Muscle layer of duodenum (tissue), 2 donors: ENCODE data around the gene CFAP126.
"Not testable (repeated sequence)": the region's sequence is repeated elsewhere in the genome, so short reads cannot be mapped to it uniquely, and the experiment has no call there.

ENCODE experiments used
- H3K27ac ChIP-seq: one replicate; pipeline ENCODE4 v1.7.0; 2013; ENCODE audit warnings: mild to moderate bottlenecking, low read length
- H3K27me3 ChIP-seq: one replicate; pipeline ENCODE4 v1.7.0; 2013; ENCODE audit warnings: low read depth, mild to moderate bottlenecking, control low read depth, low read length
- H3K36me3 ChIP-seq, 2 donors: one replicate each; pipeline ENCODE4 v1.7.0; 2013; ENCODE audit warnings: low read length in 2 of 2, control low read depth in 1 of 2, mild to moderate bottlenecking in 1 of 2; ENCODE audit not compliant: insufficient read depth in 2 of 2, control insufficient read depth in 1 of 2
- H3K4me1 ChIP-seq, 2 donors: one replicate each; pipeline ENCODE4 v1.7.0; 2013; ENCODE audit warnings: low read length in 2 of 2, mild to moderate bottlenecking in 2 of 2, control low read depth in 1 of 2, moderate library complexity in 1 of 2; ENCODE audit not compliant: insufficient read depth in 2 of 2, control insufficient read depth in 1 of 2
- H3K4me3 ChIP-seq, 2 donors: one replicate each; pipeline ENCODE4 v1.7.0; 2013; ENCODE audit warnings: low read length in 2 of 2, low read depth in 1 of 2, mild to moderate bottlenecking in 1 of 2
- H3K9me3 ChIP-seq, 2 donors: one replicate each; pipeline ENCODE4 v1.7.0; 2013; ENCODE audit warnings: low read length in 2 of 2, control low read depth in 1 of 2, mild to moderate bottlenecking in 1 of 2; ENCODE audit not compliant: control insufficient read depth in 1 of 2
- donor health status: healthy.

Gene CFAP126, protein sequence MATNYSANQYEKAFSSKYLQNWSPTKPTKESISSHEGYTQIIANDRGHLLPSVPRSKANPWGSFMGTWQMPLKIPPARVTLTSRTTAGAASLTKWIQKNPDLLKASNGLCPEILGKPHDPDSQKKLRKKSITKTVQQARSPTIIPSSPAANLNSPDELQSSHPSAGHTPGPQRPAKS

DNA sequence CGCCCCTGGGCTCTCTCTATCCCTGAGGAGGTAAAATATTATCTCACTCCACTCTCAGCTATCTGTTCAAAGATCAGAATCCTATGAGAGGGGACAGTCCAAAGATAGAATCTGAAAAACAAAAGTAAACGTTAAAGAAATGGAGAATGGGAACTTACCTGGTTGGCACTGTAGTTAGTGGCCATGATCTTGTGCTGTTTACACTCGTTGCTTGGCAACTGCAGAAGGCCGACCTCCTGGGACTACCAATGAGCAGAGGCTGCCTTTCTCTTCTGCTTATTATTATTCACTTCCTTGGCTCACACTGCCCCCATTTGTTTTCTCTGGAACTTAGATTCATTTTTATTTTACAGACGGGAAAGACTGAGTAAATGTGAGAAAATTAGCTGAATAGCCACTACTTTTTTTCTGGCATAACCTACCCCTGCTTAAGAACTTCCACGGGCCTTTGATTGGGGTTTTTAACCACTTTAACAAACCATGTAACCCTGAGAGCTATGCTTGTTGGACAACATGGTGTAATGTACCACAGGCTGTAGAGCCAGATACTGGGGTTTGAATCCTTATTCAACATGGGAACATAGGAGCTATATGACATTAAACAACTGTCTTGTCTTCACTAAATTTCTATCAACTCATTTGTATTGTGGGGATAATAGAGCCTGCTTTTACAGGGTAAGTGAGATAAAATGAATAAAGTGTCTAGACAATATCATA, at the start of gene CFAP126:
TSS of gene CFAP126 (minus strand) at position 193 of the 717 bp plus-strand sequence. CDS start at position 185, 8 bp downstream.
- Histone ChIP-seq H3K4me1 (no peaks in the 10 kb centered on the region), H3K27me3 (no peaks in the 10 kb centered on the region), H3K36me3 (peaks cover 23 to 26% of the 10 kb centered on the region in 2 donors), H3K4me3 (no peak within 1 kb of the TSS), H3K9me3 (no peaks in the 10 kb centered on the region), H3K27ac (peak within 1 kb of the TSS; percentile 69)

DNA sequence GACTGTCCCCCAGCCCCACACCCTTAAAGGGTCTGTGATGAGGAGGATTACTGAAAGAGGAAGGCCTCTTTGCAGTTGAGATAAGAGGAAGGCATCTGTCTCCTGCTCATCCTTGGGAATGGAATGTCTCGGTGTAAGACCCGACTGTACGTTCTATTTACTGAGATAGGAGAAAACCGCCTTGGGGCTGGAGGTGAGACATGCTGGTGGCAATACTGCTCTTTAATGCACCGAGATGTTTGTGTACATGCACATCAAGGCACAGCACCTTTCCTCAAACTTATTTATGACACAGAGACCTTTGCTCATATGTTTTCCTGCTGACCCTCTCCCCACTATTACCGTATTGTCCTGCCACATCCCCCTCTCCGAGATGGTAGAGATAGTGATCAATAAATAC, 45.4 kb upstream of the CFAP126 start:
- H3K27ac ChIP-seq, H3K4me3 ChIP-seq, H3K9me3 ChIP-seq, H3K4me1 ChIP-seq, H3K36me3 ChIP-seq, H3K27me3 ChIP-seq: not testable (repeated sequence)

DNA sequence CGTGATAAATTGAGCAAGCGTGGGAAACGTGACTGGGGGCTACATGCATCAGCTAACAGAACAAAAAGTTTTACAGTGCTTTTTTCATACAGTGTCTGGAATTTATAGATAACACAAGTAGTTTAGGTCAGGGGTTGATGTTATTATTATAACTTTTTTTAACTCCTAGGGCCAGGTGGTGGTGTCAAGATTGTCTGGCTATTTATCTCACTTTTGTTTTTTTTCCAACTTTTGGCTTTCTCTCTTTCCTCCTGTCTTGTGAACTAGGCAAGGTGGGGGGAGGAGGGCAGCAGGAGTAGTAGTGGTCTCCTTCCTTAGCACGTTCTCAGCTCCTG, 42.9 kb upstream of the CFAP126 start:
- H3K36me3 ChIP-seq, H3K9me3 ChIP-seq, H3K27me3 ChIP-seq: not testable (repeated sequence)

DNA sequence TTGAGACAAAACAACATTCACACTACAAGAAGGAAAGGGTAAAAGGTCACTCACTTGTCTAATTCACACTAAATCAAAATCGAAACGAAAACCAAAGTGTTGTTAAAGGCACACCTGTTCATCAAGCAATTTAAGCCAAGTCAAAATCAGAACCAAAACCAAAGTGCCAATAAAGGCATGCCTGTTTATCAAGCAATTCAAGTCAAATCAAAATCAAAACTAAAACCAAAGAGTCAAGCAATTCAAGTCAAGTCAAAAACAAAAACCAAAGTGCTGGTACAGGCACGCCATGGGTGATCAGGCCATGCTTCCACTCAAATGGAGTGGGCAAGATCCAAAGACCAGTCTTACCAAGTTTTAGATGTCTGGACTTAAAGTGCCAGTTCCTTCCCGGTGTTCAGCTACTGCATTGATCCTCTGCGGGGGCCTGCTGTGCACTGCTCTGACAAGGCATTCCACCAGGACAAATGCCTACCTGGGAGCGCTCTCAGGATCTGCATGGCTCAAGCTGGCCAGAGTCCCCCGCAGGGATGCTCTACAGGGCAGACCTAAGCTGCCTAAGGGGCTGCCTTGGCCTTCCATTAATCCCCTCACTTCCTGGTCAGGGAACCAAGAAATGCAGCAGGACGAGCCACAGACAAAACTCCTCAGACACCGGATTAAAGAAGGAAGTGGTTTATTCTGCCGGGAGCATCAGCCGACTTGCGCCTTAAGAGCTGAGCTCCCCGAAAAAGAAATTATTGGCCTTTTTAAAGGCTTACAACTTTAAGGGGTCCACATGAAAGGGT, 42.4 kb upstream of the CFAP126 start:
- not testable (repeated sequence) for H3K36me3 ChIP-seq, H3K4me1 ChIP-seq, H3K27me3 ChIP-seq, H3K27ac ChIP-seq, H3K4me3 ChIP-seq, H3K9me3 ChIP-seq

More for the DNA sequence above, 42.9 kb upstream of the CFAP126 start:
- not testable (repeated sequence) for H3K27ac ChIP-seq, H3K4me1 ChIP-seq, H3K4me3 ChIP-seq

DNA sequence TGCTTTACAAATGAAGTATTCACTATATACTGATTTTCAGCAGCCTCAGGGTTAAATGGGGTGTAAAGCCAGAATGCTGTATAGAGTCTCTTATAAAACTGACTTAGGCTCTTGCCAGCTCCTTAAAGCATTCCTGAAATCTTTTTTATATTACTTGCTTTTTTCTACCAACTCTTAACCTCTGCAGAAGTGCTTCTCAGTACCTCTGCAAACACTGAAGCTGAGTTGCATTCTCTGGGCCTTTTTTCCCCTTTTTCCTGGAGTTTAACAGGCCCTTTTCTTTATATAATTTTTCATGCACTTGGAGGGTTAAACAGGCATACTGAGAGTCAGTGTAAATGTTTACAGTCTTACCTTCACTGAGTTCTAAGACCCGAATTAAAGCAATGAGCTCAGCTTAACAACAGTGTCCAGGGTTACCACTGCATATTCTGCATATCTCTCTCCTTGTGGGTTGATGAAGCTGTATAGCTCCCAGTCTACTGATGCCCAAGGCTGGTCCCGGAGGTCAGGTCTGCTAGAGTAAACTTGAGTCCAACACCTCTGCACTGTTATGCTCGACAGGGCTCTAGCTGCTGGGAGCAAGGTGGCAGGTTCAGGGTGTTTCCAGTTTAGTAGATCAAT, 40.9 kb upstream of the CFAP126 start:
- Histone ChIP-seq H3K36me3 (no peaks in the 10 kb centered on the region), H3K27me3 (no peaks in the 10 kb centered on the region), H3K4me3 (no peak overlapping the region), H3K4me1 (no peaks in the 10 kb centered on the region), H3K27ac (no peak overlapping the region), H3K9me3 (no peaks in the 10 kb centered on the region)

DNA sequence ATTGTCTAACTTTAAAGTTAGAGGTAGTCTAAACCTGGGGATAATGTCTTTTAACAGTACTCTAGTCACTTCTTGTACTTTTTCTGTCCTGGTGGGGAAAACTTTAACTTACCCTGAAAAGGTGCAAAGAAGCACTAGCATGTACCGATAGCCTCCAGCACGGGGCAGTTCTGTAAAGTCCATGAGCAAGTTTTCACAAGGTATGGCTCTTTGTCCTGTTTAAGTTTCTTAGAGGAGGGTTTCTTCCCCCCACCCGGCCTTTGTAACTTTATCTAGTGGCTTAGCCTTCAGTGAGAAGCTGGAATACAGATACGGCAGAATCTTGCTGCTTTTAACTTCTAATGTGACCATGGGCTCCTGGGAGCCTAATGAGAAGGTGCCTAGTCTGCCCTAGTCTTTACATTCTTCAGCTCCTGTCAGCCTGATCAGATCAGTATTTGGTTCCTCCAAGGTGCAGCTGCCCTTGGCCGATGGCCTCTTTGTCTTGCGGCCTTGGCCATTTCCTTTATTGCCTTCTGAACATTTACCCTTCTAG, 39.8 kb upstream of the CFAP126 start:
- H3K36me3 ChIP-seq, result no peaks in the 10 kb centered on the region
- no peak overlapping the region for H3K4me3 ChIP-seq
- no peaks in the 10 kb centered on the region for H3K9me3 ChIP-seq
- no peaks in the 10 kb centered on the region for H3K27me3 ChIP-seq
- no peak overlapping the region for H3K27ac ChIP-seq
- no peaks in the 10 kb centered on the region for H3K4me1 ChIP-seq

DNA sequence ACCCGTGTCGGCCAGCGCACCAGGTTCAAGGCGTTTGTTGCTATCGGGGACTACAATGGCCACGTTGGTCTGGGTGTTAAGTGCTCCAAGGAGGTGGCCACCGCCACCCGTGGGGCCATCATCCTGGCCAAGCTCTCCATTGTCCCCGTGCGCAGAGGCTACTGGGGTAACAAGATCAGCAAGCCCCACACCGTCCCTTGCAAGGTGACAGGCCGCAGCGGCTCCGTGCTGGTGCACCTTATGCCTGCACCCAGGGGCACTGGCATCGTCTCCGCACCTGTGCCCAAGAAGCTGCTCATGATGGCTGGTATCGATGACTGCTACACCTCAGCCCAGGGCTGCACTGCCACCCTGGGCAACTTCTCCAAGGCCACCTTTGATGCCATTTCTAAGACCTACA, 38.9 kb upstream of the CFAP126 start:
- not testable (repeated sequence) for H3K4me1 ChIP-seq, H3K27ac ChIP-seq, H3K9me3 ChIP-seq, H3K4me3 ChIP-seq, H3K36me3 ChIP-seq, H3K27me3 ChIP-seq

DNA sequence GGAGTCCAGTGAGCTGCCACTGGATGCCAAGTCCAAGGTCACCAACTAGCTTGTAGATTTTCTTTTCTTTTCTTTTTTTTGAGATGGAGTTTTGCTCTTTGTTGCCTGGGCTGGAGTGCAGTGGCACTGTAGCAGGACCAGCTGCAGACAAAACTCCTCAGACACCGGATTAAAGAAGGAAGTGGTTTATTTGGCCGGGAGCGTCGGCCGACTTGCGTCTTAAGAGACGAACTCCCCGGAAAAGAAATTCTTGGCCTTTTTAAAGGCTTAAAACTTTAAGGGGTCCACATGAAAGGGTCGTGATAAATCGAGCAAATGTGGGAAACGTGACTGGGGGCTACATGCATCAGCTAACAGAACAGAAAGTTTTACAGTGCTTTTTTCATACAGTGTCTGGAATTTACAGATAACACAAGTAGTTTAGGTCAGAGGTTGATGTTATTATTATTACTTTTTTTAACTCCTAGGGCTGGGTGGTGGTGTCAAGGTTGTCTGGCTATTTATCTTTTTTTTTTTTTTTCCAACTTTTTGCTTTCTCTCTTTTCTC, 36.4 kb upstream of the CFAP126 start:
- H3K36me3 ChIP-seq, result peaks cover 0 to 3% of the 10 kb centered on the region in 2 donors
- no peaks in the 10 kb centered on the region for H3K27me3 ChIP-seq
- no peaks in the 10 kb centered on the region for H3K9me3 ChIP-seq

DNA sequence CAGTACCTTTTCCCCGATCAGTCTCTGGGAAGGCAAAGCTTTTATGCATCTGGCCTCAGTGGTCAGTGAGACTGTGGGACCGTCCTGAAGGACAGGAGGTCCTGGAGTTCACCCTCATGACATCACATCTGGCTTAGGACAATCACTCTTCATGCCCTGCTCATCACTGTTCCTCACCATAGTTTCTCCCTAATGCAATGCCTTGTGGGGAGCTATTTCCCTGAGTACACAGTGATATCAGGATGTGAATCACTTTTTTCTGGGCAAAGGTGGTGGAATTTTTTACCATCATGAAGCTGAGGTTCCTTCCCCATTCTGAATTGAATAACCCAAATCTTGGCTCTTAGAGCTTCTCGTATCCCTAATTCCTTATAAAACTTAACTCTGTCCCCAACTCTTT, 34.8 kb upstream of the CFAP126 start:
- H3K27me3 ChIP-seq, result no peaks in the 10 kb centered on the region
- H3K4me1 ChIP-seq, result peaks cover 0 to 6% of the 10 kb centered on the region in 2 donors
- peaks cover 0 to 4% of the 10 kb centered on the region in 2 donors for H3K36me3 ChIP-seq
- H3K4me3 ChIP-seq, result no peak overlapping the region
- no peak overlapping the region for H3K27ac ChIP-seq
- no peaks in the 10 kb centered on the region for H3K9me3 ChIP-seq

More for the DNA sequence above, 36.4 kb upstream of the CFAP126 start:
- H3K4me1 ChIP-seq, result peaks cover 0 to 6% of the 10 kb centered on the region in 2 donors
- no peak overlapping the region for H3K4me3 ChIP-seq
- no peak overlapping the region for H3K27ac ChIP-seq

DNA sequence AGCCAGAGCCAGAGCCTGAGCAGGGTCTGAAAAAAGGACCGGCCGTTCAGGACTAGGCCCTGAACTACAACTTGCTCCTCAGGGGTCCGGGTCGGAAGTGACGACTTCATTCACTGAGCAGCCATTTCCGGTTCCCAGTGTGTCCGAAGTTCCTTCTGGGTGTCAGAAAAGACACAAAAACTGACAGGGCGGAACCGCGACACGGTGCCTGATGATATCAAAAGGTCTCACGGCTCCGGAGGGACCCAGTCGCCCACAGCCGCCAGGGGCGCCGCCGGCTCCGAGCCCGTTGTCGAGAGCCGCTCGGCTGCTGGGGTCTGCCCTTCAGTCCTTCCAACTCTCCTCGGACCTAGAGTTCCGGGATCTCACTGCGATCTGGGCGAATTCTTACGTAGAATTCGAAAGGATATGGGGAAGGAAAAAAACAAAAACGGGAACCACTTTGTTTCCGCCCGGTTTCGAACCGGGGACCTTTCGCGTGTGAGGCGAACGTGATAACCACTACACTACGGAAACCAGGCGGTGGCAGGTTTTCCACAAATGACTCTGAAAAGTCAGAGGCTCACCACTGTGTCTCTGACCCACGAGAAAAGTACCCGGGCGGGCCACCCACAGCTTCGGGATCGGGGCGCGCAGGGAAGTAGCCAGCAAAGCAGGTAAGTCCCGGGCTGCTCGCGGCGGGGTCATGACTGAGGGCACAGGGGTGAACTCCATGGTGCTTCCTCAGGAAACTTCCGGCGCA, 31.8 kb upstream of the CFAP126 start:
- Histone ChIP-seq H3K36me3 (peaks cover 0 to 4% of the 10 kb centered on the region in 2 donors), H3K9me3 (no peaks in the 10 kb centered on the region), H3K4me1 (peaks cover 0 to 6% of the 10 kb centered on the region in 2 donors), H3K27me3 (no peaks in the 10 kb centered on the region), H3K27ac (peak overlapping the region; percentile 100), H3K4me3 (peak overlapping the region; percentile 76 to 92)
